Pancreas (tissue), 10 donors: Measurements from ENCODE around the gene FUT2. TPM values are rescaled to one million over a fixed set of nuclear protein-coding genes. Genes with fewer than 3 reads are reported as not detected.

Source experiments
- ATAC-seq, 4 donors: fragments of 200-7000 bp; cut with Tn5 transposase; one replicate each; pipeline versions ENCODE4 v1.8.0 to v1.9.1; 2020; ENCODE audit warnings: mild to moderate bottlenecking in 4 of 4, moderate library complexity in 4 of 4
- DNase-seq, 6 donors: peaks; one replicate each; pipeline ENCODE4 v3.0.0-alpha.2; 2020
- FAIRE-seq: peaks from 2 replicates; lab custom pipeline; 2012; peaks lifted over from hg19 to GRCh38; lab: Jason Lieb, UNC
- H3K27ac ChIP-seq, 4 donors: fragments of 200-600 bp; sonication (generic); 1 replicate in 3 of 4; 2 replicates in 1 of 4; pipeline versions ENCODE4 v1.5.0 to v1.8.0; 2020
- H3K27me3 ChIP-seq, 4 donors: fragments of 200-600 bp; one replicate each; pipeline ENCODE4 v1.8.0; 2021
- H3K36me3 ChIP-seq, 3 donors: fragments of 200-600 bp; sonication (generic) in 1 of 3; one replicate each; pipeline versions ENCODE4 v1.5.0 to v1.8.0; 2020 to 2021
- H3K4me1 ChIP-seq, 3 donors: fragments of 200-600 bp; one replicate each; pipeline ENCODE4 v1.8.0; 2021
- H3K4me3 ChIP-seq, 4 donors: fragments of 200-600 bp; sonication (generic) in 2 of 4; one replicate each; pipeline versions ENCODE4 v1.5.0 to v1.8.0; 2020 to 2021
- H3K9me3 ChIP-seq, 4 donors: fragments of 200-600 bp; one replicate each; pipeline ENCODE4 v1.8.0; 2021
- CTCF ChIP-seq, 4 donors: fragments of 200-600 bp; sonication (generic) in 3 of 4; IDR thresholded peaks; one replicate each; pipeline versions ENCODE4 v1.5.0 to v1.8.0; 2021; ENCODE audit warnings: antibody characterized with exemption in 4 of 4
- WGBS, 2 donors: extraction: QIAGEN DNeasy Blood & Tissue Kit; methylation state at CpG; one replicate each; pipeline ENCODE4 v1.1.7; 2013; 5-methylcytosine and 5-hydroxymethylcytosine counted together
- intact Hi-C, 3 donors: fragments of 100-400 bp; cut with DNase I; formaldehyde crosslinking; loops; one replicate each; pipeline versions ENCODE4 v1.11.1 to v1.14.2; 2022
- polyA plus RNA-seq, 2 donors: library from polyadenylated mRNA; stranded (reverse); fragments of 200-250 nt; gene quantifications; one replicate each; pipeline ENCODE4 v1.2.3, GENCODE V29; 2013
- total RNA-seq, 6 donors: library from RNA; stranded (reverse); fragmentation: NEBNext Ultra II Directional in 4 of 6; extraction: Animal tissue kit (Norgen Biotek cat#: 25700) in 4 of 6; gene quantifications; one replicate each; pipeline versions ENCODE4 v1.2.1 to v1.2.4, GENCODE V29; 2021 to 2023
- donor health status: healthy with polysubstance abuse.
- donor health status: DM: no; HTN: no; CAD: no; lungs with moderate emphysema.
- donor health status: DM: no; HTN: no; CAD: no.
- donor health status: control.
- donor health status: control.
- donor health status: Bipolar disorder and iron deficiency.
- donor health status: DM: yes; HTN: yes; CAD: no.
- donor health status: DM: no; HTN: no; CAD: no.
- donor health status: DM: no; HTN: no; CAD: no.
- donor health status: DM: yes; HTN: yes; CAD: no.

The FUT2 gene
- total and polyA plus RNA-seq, 8 donors = 3.7 to 14.5 (median 6.6) TPM

GRCh38 chr19:48749571-48750198 lies 53.9 kb downstream of the FUT2 start:
- DNase-seq = no peak
- peaks cover 0 to 5% (median 0%) of the 10 kb centered on the region in 3 donors for H3K36me3 ChIP-seq
- intact Hi-C loops = no loop called here
- ATAC-seq = no peak
- peak overlapping the region in 2 of 4 donors; percentile 84 to 88 for H3K27ac ChIP-seq
- WGBS, 2 donors = 34 to 55% methylated on average over 4 of the region's 4 CpGs
- TF ChIP-seq CTCF (IDR thresholded peaks at IDR 0.05) = no peak
- no peak for FAIRE-seq
- no peaks in the 10 kb centered on the region for H3K27me3 ChIP-seq
- no peaks in the 10 kb centered on the region for H3K9me3 ChIP-seq
- H3K4me3 ChIP-seq = peak overlapping the region in 2 of 4 donors; percentile 61 to 65
- peaks cover 0 to 9% (median 7%) of the 10 kb centered on the region in 3 donors for H3K4me1 ChIP-seq

DNA sequence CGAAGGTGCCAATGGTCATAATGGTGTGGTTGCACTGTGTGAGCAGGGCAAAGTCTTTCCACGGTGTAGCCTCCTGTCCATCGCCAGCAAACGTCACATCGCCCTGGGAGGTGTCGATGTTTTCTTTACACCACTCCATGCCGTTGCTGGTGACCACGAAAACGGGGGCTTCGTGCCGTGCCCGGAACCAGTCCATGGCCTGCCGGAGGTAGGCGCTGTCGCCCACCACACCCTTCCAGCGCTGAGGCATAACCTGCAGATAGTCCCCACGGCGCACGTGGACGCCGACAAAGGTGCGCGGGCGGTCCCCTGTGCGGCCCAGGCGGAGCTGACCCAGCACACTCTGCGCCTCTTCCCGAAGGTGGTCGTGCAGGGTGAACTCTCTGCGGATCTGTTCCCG lies 54.6 kb downstream of the FUT2 start:
- H3K4me3 ChIP-seq = peak overlapping the region in 3 of 4 donors; percentile 44 to 65 (median 61)
- 47 to 50% methylated on average over 31 of the region's 31 CpGs for WGBS, 2 donors
- peaks cover 0 to 9% (median 7%) of the 10 kb centered on the region in 3 donors for H3K4me1 ChIP-seq
- FAIRE-seq (no peak), ATAC-seq (peak in 2 of 4 donors; percentile 4 to 5), DNase-seq (peak in 3 of 6 donors; percentile 61 to 78 (median 74))
- no peaks in the 10 kb centered on the region for H3K27me3 ChIP-seq
- H3K27ac ChIP-seq = peak overlapping the region in 2 of 4 donors; percentile 84 to 88
- no peaks in the 10 kb centered on the region for H3K9me3 ChIP-seq
- intact Hi-C loops = no loop called here
- peaks cover 0 to 5% (median 0%) of the 10 kb centered on the region in 3 donors for H3K36me3 ChIP-seq
- no peak for TF ChIP-seq CTCF (IDR thresholded peaks at IDR 0.05)

DNA sequence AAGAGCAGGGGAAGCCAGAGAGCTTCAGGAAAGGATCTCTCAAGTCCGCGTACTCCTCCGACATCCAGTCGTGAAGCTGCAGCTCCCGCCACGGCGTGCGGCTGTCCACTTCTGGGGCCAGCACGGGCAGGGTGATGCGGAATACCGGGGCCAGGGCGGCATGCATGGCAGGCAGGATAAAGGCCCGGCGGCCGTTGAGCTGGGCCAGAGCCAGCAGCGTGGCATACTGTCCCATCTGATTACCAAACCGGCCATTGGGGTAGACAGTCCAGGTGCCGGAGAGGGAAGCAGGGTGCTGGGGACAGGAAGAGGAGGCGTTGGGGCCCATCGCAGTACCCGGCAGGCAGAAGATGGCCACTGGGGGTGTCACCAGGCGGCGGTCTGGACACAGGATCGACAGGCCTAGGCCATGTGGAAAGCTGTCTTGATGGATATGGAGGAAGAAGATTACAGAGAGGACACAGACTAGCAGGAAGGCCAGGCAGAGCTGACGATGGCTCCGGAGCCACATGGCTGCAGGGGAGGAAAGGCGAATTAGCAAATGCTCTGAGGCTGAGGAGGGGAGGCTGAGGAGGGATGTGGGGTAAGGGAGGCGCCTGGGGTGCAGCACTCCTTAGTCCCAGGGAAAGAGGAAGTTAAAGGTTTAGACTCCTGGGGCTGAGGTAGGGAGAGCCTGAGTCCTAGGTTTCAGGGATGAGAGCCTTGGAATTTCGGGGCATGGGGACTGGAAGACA lies 55.2 kb downstream of the FUT2 start:
- WGBS, 2 donors = 38 to 41% methylated on average over 29 of the region's 29 CpGs
- Histone ChIP-seq H3K4me3 (peak overlapping the region; percentile 19 to 65 (median 52)), H3K9me3 (no peaks in the 10 kb centered on the region), H3K27me3 (no peaks in the 10 kb centered on the region), H3K27ac (peak overlapping the region in 3 of 4 donors; percentile 25 to 88 (median 84)), H3K4me1 (peaks cover 0 to 9% (median 7%) of the 10 kb centered on the region in 3 donors), H3K36me3 (peaks cover 0 to 5% (median 0%) of the 10 kb centered on the region in 3 donors)
- TF ChIP-seq CTCF (IDR thresholded peaks at IDR 0.05) = no peak
- intact Hi-C loops = no loop called here
- ATAC-seq (peak in 3 of 4 donors; percentile 1 to 3 (median 2)), FAIRE-seq (no peak), DNase-seq (peak in 5 of 6 donors; percentile 55 to 83 (median 69))

- Histone ChIP-seq H3K9me3 (no peaks in the 10 kb centered on the region), H3K36me3 (peaks cover 0 to 5% (median 0%) of the 10 kb centered on the region in 3 donors), H3K27ac (peak overlapping the region; percentile 55 to 88 (median 78)), H3K27me3 (no peaks in the 10 kb centered on the region), H3K4me1 (peaks cover 0 to 9% (median 6%) of the 10 kb centered on the region in 3 donors), H3K4me3 (peak overlapping the region; percentile 44 to 67 (median 63))
- DNase-seq = no peak
- intact Hi-C loops = no loop called here
- no peak for FAIRE-seq
- TF ChIP-seq CTCF (IDR thresholded peaks at IDR 0.05) = no peak
- peak in 3 of 4 donors; percentile 1 to 2 (median 1) for ATAC-seq
- 17 to 22% methylated on average over 19 to 20 of the region's 20 CpGs for WGBS, 2 donors
These were observed 56.2 kb downstream of the FUT2 start for GRCh38 chr19:48751845-48752495.
